DOHH2 (cell line): ENCODE results near the gene RHBDL3.
A peak's percentile ranks its signal among the peaks of the same experiment; 100 is the strongest.

Experiments used
- H3F3A ChIP-seq: fragments of 200-600 bp; sonication (generic), shearing (Covaris generic); 2 replicates; pipeline ENCODE4 v1.6.0; 2016; ENCODE audit warnings: antibody characterized with exemption, mild to moderate bottlenecking; ENCODE audit not compliant: control insufficient read depth, insufficient read depth
- H3K27ac ChIP-seq: fragments of 200-600 bp; sonication (generic); 2 replicates; pipeline ENCODE4 v1.5.1; 2014; ENCODE audit warnings: low read depth, mild to moderate bottlenecking, low read length, moderate library complexity
- H3K27me3 ChIP-seq: fragments of 200-600 bp; sonication (generic); 2 replicates; pipeline ENCODE4 v1.6.1; 2014; ENCODE audit warnings: mild to moderate bottlenecking, low read length, mixed read lengths; ENCODE audit not compliant: control insufficient read depth
- H3K36me3 ChIP-seq: fragments of 200-600 bp; sonication (generic); 2 replicates; pipeline ENCODE4 v1.6.1; 2014; ENCODE audit warnings: mild to moderate bottlenecking, low read length, moderate library complexity, mixed read lengths; ENCODE audit not compliant: control insufficient read depth
- H3K4me1 ChIP-seq: fragments of 200-600 bp; sonication (generic); 2 replicates; pipeline ENCODE4 v1.6.1; 2014; ENCODE audit warnings: mild to moderate bottlenecking, low read length, mixed read lengths; ENCODE audit not compliant: control insufficient read depth
- H3K4me2 ChIP-seq: fragments of 200-600 bp; sonication (generic); 2 replicates; pipeline ENCODE4 v1.6.0; 2014; ENCODE audit warnings: mild to moderate bottlenecking, low read length, moderate library complexity
- H3K4me3 ChIP-seq: fragments of 200-600 bp; sonication (generic); 2 replicates; pipeline ENCODE4 v1.5.1; 2014; ENCODE audit warnings: mild to moderate bottlenecking, low read length, mixed read lengths
- H3K79me2 ChIP-seq: fragments of 200-600 bp; sonication (generic); 2 replicates; pipeline ENCODE4 v1.6.1; 2014; ENCODE audit warnings: mild to moderate bottlenecking, low read length, mixed read lengths; ENCODE audit not compliant: control insufficient read depth
- H3K9me2 ChIP-seq: fragments of 200-600 bp; sonication (generic); replicated peaks from 2 replicates; pipeline ENCODE4 v1.6.1; 2014; ENCODE audit warnings: mild to moderate bottlenecking, low read length, mixed read lengths; ENCODE audit not compliant: control insufficient read depth
- H3K9me3 ChIP-seq: fragments of 200-600 bp; sonication (generic); 2 replicates; pipeline ENCODE4 v1.6.1; 2014; ENCODE audit warnings: antibody characterized with exemption, low read length, mixed read lengths; ENCODE audit not compliant: control insufficient read depth, insufficient read depth
- H4K20me1 ChIP-seq: fragments of 200-600 bp; sonication (generic); 2 replicates; pipeline ENCODE4 v1.6.0; 2014; ENCODE audit warnings: low read depth, mild to moderate bottlenecking, antibody characterized with exemption, low read length, moderate library complexity; ENCODE audit not compliant: control insufficient read depth, insufficient read depth
- EZH2phosphoT487 ChIP-seq: fragments of 200-600 bp; sonication (generic); IDR thresholded peaks from 2 replicates; pipeline ENCODE4 v1.6.1; 2017; ENCODE audit warnings: borderline replicate concordance, mild to moderate bottlenecking, antibody characterized with exemption, low read length, moderate library complexity, mixed read lengths
- TF ChIP-seq, protein P1 (sequence below): fragments of 200-600 bp; sonication (generic); IDR thresholded peaks from one replicate; pipeline ENCODE4 v1.5.1; 2014; ENCODE audit warnings: antibody characterized with exemption, mild to moderate bottlenecking, low read depth, low read length; ENCODE audit not compliant: poor library complexity, severe bottlenecking

RHBDL3 gene

GRCh38 chr17:32275060-32276042 lies 9.7 kb downstream of the RHBDL3 start:
- H3K79me2 ChIP-seq, result no peaks in the 10 kb centered on the region
- peaks cover 2% of the 10 kb centered on the region for H3K27me3 ChIP-seq
- H3K4me3 ChIP-seq, result no peak overlapping the region
- no peaks in the 10 kb centered on the region for H3K9me2 ChIP-seq
- H3K9me3 ChIP-seq, result no peaks in the 10 kb centered on the region
- no peaks in the 10 kb centered on the region for H3K36me3 ChIP-seq
- H3K4me2 ChIP-seq, result no peak overlapping the region
- TF ChIP-seq EZH2phosphoT487, result no peak
- TF ChIP-seq, protein P1, sequence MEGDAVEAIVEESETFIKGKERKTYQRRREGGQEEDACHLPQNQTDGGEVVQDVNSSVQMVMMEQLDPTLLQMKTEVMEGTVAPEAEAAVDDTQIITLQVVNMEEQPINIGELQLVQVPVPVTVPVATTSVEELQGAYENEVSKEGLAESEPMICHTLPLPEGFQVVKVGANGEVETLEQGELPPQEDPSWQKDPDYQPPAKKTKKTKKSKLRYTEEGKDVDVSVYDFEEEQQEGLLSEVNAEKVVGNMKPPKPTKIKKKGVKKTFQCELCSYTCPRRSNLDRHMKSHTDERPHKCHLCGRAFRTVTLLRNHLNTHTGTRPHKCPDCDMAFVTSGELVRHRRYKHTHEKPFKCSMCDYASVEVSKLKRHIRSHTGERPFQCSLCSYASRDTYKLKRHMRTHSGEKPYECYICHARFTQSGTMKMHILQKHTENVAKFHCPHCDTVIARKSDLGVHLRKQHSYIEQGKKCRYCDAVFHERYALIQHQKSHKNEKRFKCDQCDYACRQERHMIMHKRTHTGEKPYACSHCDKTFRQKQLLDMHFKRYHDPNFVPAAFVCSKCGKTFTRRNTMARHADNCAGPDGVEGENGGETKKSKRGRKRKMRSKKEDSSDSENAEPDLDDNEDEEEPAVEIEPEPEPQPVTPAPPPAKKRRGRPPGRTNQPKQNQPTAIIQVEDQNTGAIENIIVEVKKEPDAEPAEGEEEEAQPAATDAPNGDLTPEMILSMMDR, result no peak
- H4K20me1 ChIP-seq, result no peaks in the 10 kb centered on the region
- peaks cover 9% of the 10 kb centered on the region for H3K4me1 ChIP-seq
- no peak overlapping the region for H3K27ac ChIP-seq
- H3F3A ChIP-seq, result peaks cover 5% of the 10 kb centered on the region; the same call in 1 of the 2 replicates

GRCh38 chr17:32276171-32276601 lies 10.6 kb downstream of the RHBDL3 start:
- no peak for TF ChIP-seq EZH2phosphoT487
- TF ChIP-seq, protein P1, result no peak
- peaks cover 9% of the 10 kb centered on the region for H3K4me1 ChIP-seq

GRCh38 chr17:32277284-32277683 lies 11.7 kb downstream of the RHBDL3 start:
- Histone ChIP-seq H3K4me2 (no peak overlapping the region), H3K4me3 (no peak overlapping the region), H3K27ac (no peak overlapping the region), H3K36me3 (no peaks in the 10 kb centered on the region), H3K27me3 (no peaks in the 10 kb centered on the region), H3F3A (no peaks in the 10 kb centered on the region), H4K20me1 (no peaks in the 10 kb centered on the region), H3K9me3 (no peaks in the 10 kb centered on the region), H3K79me2 (no peaks in the 10 kb centered on the region), H3K9me2 (no peaks in the 10 kb centered on the region), H3K4me1 (peaks cover 9% of the 10 kb centered on the region)
- TF ChIP-seq, protein P1, result no peak
- no peak for TF ChIP-seq EZH2phosphoT487

More at GRCh38 chr17:32276171-32276601, 10.6 kb downstream of the RHBDL3 start:
- Histone ChIP-seq H3K79me2 (no peaks in the 10 kb centered on the region), H3F3A (peaks cover 3% of the 10 kb centered on the region; the same call in 1 of the 2 replicates), H3K9me3 (no peaks in the 10 kb centered on the region), H3K4me3 (no peak overlapping the region), H3K36me3 (no peaks in the 10 kb centered on the region), H3K27ac (no peak overlapping the region), H4K20me1 (no peaks in the 10 kb centered on the region), H3K9me2 (no peaks in the 10 kb centered on the region), H3K27me3 (no peaks in the 10 kb centered on the region), H3K4me2 (peak overlapping the region; percentile 6; the same call in 1 of the 2 replicates)
